Measurements from ENCODE around the gene OTX1.
"Not testable (repeated sequence)": the region's sequence is repeated elsewhere in the genome, so short reads cannot be mapped to it uniquely, and the experiment has no call there.

The OTX1 gene

DNA sequence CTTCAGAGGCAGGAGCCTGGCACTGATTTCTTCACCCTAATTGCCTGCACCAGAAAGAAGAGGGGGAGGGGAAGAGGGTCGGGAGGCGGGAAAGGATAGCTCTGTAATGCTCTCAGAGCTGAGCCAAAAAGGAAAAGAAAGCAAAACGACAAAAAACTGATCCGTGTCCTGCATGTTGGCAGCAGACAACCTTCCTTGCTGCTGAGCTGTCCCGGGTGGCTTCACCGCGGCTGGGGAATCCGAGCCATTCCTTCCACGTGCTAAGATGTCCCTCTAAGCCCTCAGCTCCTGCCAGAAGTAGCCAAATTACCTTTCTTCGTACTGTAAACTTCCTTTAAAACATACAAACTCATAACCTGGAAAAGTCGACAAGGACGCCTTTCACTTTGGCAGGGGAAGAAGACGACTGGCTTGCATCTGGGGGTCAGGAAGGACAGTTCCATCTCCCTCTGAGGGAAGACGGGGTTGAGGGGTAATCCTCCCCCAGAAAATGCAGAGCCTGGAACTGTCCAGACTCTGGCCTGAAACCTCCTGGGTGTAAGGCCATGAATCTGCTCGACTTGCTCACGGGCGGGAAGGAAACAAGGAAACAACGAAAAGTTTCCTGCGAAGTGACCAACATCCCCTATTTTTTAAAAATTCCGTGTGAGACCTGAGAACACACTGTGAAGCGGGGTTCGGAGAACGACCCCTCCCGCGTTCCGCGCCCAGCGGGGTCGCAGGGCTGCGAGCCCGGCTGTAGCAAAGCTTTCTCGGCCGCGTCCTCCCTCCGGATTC is 7.7 kb downstream of the OTX1 start:
- in situ Hi-C loops (cut with MboI; ENCODE audit: low sequenced_read_pairs), result no loop called here

DNA sequence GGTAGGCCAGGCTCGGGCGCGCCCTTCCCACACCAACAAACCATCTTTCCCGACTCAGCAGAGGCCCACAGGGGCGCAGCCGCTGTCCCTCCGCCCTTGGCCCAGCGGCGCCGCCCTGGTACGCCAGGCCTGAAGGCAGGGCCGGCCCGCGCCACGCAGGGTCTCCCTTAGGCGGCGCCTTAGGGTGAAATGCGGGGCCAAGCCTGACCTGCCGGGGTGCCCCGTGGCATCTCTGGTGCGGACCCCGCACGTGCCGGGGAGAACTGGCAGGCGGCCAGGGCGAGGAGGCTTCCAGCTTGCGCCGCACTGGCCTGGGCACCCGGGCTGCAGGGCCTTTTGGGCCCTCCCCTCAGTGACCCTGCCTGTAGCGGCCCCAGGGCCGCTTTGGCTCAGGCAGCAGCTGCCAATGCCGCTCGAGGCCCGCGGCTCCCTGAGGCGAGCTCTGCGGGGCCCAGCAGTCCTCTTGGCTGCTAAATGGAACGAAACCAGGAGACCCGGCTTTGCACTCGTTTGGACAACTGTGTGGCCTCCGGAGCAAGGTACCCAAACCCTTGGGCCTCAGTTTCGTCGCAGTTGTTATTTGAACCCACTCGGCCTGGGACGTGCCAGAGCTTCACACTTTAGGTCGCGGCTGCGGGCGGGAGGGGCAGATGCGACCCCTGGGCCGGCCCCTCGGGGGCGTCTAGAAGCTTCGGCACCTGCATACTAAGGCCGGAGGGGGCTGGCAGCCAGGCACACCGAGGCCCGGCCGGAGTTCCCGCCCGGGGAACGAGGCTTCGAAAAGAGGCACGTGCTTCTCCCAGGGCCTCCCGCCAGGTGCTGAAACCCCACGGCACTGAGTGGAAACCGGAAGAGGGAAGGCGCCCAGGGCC is 8.5 kb downstream of the OTX1 start:
- in situ Hi-C loops (cut with MboI; ENCODE audit: low sequenced_read_pairs), result no loop called here

DNA sequence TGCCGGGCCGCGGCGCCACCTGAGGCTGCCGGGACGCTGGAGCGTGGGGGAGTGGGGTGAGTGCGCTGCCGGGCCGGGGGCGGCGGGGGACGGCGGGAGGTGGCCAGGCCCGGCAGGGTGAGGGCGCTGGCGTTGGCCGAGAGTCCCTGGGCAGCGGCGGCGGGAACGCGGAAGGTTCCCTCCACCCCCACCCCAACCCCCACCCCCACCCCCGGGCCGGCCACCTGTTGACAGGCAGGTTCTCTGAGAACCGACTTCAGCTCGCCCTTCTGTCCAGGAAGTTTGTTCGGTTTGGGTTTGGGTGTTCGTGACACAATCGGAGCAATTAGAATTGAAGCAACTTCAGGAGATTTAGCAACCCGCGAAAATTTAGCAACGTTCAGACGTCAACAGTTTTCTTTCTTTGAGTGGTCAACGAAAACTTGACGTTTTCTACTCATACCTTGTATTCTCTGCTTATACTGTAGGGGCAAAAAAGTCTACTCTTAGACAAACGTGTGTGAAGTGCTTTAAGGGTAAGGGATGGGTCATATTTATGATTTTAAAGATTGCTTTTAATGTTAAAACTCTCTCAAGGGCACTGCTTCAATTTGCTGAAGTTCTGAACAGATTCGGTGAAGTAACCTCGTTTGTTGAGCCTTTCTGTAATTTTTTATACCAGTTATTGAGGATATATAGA is 9.3 kb downstream of the OTX1 start:
- in situ Hi-C loops (cut with MboI; ENCODE audit: low sequenced_read_pairs), result no loop called here

DNA sequence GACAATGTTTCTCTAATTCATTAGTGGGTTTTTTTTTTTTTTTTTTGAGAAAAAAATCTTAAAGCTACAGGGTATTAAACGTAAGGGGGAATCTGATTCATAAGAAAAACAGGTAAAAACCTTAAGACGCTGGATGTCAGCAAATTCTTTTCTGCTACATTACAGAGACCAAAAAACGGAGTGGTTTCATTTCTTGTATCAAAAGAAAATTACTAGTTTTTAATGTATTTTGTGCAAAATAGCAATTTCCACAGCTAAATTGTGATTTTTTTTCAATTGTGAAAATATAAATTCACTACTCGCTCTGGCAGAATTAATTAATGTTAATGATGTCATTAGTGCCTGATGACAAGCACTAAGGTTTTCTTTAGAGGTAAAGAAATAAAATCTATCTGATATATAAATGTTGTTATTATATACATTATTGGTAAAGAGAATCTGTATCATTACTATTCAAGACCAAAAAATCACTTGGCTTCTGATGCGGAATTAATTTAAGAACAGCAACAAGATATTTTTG is 9.9 kb downstream of the OTX1 start:
- in situ Hi-C loops (cut with MboI; ENCODE audit: low sequenced_read_pairs), result no loop called here

DNA sequence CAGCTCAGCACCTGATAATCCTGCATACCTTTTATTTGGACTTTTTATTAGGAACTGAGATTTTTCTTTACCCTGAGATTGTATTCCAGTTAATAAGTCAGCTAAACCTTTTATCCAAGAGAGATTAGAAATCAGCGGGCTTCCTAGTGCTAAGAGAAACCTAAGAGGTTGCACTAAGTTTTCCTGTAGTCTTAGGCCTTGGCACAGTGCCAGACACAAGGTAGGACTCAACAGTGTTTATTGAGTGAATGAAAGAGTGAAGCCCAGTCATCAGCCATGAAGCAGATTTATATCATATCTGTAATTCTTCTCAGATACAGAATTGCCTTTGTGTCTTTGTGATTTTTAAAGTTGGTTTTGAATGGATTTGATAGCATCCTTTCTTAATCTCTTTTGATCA is 13.6 kb downstream of the OTX1 start:
- in situ Hi-C loops (cut with MboI; ENCODE audit: low sequenced_read_pairs), result no loop called here

DNA sequence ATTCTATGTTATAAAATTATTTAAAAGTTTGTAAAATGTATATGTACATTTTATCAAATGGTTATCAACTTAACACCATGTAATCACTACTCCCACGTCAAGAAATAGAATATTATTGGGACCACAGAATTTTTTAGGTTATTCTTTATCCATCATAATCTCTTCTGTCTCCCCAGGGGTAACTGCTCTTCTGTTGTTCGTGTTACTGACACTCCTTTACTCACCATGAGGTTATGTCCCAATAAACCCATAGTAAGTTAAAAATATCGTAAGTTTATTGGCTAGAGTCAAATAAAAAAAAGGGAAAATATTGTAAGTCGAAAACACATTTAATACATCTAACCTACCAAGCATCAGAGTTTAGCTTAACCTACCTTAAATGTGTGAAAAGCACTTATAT is 14.0 kb downstream of the OTX1 start:
- in situ Hi-C loops (cut with MboI; ENCODE audit: low sequenced_read_pairs), result no loop called here

DNA sequence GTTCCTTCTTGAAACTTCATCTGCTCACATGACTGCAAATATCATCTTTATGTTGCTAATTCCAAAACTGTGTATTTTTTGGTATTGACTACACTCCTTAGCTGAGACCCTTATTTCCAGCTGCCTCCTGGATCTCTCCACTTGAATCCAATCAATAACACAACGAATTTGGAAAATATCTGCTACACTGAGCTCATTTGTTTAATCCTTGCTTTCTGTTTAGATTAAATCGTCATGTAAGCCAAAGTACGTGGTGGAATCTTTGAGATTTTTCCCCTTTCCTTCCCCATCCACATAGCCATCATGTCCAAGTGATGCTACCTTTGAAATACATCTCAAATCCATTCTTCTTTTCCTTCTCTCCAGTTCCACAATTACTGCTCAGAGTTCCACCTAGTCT is 15.6 kb downstream of the OTX1 start:
- in situ Hi-C loops (cut with MboI; ENCODE audit: low sequenced_read_pairs), result no loop called here

DNA sequence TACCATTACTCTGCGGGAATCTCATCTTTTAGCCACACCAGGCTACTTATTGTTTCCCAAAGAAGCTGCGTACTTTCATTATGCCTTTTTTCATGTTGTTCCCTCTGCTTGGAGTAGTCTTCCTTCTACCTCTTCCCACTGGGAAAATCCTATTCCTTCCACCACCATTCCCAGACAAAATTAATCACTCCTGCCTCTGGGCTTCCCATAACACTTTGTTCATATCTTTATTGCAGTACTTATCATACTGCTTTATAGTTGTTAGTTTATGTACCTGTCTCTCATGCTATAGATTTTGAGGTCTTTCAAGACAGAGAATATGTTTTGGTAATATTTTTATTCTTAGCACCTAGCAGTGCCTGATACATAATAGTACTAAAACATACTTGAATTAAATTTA is 16.2 kb downstream of the OTX1 start:
- in situ Hi-C loops (cut with MboI; ENCODE audit: low sequenced_read_pairs), result no loop called here

DNA sequence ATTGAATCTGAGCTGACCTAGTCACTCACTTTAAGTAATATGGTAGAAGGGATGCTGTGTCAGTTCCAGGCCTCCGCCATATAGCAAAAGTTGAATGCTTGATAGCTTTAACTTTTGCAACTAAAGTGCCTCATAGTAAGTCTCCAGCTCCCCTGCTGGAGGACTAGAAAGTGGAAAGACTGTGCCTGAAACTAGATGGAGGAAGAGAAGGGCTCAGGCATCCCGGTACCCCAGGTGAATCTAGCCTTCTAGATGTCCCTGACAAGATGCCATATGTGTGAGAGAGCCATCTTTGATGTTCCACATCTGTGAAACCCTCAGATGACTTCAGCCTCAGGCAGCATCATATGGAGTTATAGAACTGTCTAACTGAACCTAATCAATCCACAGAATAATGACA is 21.0 kb downstream of the OTX1 start:
- in situ Hi-C loops (cut with MboI; ENCODE audit: low sequenced_read_pairs), result no loop called here

DNA sequence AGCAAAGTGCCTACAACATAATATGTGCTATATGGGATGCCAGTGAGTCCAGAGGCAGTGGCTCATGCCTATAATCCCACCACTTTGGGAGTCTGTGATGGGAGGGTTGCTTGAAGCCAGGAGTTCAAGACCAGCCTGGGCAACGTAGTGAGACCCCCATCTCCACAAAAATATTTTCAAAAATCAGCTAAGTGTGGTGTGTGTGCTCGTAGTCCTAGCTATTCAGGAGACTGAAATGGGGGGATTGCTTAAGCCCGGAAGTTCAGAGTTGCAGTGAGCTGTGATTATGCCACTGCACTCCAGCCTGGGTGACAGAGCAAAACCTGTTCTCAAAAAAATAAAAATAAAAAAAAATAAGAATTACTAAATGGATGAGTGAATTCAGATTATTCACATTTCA is 23.4 kb downstream of the OTX1 start:
- in situ Hi-C loops (cut with MboI; ENCODE audit: low sequenced_read_pairs), result no loop called here

DNA sequence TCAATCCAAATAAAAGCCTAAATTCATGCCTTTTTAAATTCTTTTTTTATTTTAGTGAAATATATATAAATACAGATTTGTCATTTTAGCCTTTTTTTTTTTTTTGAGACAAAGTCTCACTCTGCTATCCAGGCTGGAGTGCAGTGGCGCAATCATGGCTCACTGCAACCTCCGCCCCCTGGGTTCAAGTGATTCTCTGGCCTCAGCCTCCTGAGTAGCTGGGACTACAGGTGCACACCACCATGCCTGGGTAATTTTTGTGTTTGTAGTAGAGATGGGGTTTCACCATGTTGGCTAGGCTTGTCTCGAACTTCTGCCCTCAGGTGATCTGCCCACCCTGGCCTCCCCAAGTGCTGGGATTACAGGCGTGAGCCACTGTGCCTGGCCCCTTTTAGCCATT is 23.8 kb downstream of the OTX1 start:
- in situ Hi-C loops (cut with MboI; ENCODE audit: low sequenced_read_pairs), result not testable (repeated sequence)

DNA sequence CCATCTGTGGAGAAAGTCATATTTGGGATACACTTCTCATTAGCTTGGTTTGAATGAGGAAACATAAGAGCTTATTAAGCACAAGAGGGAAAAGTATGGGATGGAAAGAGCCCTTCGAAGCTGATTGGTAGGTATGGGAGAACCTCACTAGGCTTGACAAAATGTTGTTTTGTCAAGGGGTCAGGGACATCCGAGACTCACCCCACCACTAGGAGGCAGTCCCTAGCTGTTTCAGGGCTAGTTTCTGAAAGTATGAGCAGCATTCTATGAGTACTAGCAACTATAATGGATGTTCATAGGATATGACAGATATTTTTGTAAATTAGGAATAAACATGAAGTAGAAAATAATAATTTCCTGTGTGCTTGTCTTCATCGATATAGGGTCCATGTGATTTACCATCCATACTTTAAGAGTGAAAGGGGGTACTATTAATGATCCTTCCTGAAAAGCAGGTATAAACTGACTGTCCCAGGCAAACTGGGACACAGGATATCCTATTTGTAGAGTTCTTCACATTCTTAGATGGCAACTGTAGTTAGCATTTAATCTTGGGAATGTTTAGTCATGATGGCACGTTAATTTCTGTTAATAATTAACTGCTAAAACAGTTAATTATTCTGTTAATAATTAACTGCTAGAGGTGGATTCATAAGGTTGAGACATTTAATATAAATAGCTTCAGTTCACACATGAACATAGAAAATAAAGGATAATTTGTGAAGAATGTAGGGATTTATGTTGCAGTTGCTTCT is 28.4 kb downstream of the OTX1 start:
- in situ Hi-C loops (cut with MboI; ENCODE audit: low sequenced_read_pairs), result no loop called here

DNA sequence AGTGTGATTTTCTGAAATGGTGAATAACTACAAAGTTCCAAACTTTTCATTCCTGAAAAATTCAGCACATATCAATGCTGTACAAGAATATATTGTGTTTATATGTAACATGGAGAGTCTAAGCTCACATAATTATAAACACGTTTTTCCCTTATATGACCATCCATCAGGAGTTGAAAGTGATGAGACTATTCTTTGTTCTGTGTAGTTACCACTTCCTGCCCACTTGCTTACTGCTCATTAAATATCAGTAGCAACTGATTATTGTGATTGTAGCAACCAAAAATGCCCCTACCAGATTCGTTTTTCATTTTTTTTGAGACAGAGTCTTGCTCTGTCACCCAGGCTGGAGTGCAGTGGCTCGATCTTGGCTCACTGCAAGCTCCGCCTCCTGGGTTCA is 30.8 kb downstream of the OTX1 start:
- in situ Hi-C loops (cut with MboI; ENCODE audit: low sequenced_read_pairs), result no loop called here

DNA sequence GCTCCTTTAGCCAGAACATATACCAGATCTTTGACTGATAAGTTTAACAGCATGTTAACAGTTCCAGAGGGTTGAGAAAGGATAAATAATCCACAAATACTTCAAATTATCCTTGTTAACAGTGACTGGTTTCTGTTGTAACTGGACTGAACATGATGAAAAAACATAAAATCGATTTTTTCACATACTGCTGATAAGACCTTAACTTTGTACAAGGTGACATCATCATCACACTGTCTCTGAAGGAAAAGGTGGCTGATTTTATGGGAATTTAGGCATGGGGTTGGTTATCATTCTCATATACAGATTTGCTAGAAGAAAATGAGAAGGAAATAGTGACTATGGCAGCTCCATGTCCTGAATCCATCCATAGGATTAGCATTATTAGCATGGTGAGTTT is 36.1 kb downstream of the OTX1 start:
- in situ Hi-C loops (cut with MboI; ENCODE audit: low sequenced_read_pairs), result no loop called here

DNA sequence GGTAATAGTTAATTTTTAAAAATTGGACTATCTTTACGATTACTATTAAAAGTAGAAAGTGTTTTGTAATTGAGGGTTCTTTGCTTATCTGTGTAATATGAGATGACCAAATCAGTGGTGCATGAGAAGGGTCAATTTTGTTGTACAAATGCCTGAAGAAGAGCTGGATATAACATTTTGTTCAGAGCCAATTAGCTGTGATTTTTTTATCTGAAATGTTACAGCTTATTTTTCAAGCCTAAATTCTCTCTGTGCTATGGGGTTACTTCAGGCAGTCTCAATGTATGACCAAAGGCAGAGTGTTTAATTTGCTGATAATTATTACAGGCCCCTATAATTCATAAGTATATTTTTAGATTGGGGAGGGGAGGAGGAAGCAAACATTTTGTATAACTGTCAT is 41.8 kb downstream of the OTX1 start:
- in situ Hi-C loops (cut with MboI; ENCODE audit: low sequenced_read_pairs), result no loop called here

DNA sequence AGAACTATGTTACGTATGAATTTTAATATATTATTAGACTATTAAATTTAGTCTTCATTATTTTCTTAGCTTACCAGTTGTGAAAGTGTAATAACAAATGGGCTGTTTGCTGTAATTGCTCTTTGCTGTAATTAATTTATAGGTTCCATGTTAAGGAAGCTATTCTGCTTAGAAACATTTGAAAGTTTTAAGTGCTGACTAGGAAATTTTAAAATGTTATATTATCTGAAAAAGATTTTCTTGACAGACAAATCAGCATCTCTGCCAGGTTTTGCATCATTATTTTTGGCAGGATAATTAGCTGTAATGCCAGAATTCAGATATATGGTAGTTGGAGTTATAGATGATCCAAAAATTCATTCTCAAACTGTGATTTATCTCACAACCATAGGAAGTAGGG is 42.2 kb downstream of the OTX1 start:
- in situ Hi-C loops (cut with MboI; ENCODE audit: low sequenced_read_pairs), result no loop called here

DNA sequence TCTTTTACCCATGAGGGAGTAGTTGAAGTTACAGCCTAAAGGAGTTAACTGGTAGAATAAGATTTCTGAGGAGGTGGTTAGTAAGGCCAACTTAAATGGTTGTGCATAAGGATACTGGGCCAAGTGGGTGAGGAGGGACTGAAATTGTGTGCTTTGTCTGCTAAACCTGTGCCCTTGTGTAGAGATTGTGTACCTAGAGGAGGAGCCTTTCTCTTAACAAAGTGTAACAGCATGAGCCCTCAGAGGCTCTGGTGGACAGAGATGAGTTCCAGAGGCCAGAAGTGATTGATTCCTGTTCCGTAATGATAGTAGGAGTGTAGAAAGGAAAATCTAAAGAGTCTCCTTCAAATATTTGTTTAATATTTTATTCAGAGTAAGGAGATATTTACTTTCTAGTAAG is 42.9 kb downstream of the OTX1 start:
- in situ Hi-C loops (cut with MboI; ENCODE audit: low sequenced_read_pairs), result no loop called here

DNA sequence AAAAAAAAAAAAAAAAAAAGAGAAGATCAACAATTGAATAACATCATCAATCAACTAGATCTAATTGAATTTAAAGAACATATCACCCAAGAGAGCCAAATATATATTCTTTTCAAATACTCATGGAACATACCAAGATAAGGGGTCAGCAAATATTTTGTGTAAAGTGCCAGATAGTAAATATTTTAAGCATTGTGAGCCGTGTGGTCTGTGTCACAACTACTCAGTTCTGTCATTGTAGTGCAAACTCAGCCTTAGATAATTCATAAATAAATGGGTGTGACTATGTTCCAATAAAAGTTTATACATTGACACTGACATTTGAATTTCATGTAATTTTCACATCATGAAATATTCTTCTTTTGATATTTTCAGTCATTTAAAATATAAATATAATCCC is 45.9 kb downstream of the OTX1 start:
- in situ Hi-C loops (cut with MboI; ENCODE audit: low sequenced_read_pairs), result no loop called here

DNA sequence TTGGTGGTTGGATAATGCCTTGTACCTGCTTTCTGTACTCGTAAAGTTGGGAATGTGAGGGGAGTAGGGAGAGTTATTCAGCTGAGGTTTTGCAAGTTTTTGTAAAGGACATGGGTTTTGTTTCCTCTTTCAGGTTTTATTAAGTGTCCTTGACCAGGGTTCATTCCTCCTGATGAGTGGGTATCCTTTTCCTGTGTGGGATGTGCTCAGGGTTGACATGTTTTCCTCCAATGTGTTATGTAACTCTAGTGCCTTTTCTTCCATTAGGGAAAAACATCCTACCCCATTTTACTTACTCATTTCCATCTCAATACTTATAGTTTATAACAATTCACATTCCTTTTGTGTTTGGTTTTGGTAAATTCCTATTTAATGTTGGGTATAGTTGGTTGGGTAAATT is 48.4 kb downstream of the OTX1 start:
- in situ Hi-C loops (cut with MboI; ENCODE audit: low sequenced_read_pairs), result no loop called here

DNA sequence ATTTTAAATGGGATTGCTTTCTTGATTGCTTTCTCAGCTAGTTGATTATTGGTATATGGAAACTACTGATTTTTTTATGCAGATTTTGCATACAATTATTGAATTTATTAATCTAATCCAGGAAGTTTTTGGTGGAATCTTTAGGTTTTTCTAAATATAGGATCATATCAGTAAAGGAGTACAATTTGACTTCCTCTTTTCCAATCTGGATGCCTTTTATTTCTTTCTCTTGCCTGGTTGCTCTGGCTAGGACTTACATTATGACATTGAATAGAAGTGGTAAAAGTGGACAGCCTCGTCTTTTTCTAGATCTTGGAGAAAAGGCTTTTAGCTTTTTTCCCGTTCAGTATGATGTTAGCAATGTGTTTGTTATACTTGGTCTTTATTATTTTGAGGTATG is 51.3 kb downstream of the OTX1 start:
- in situ Hi-C loops (cut with MboI; ENCODE audit: low sequenced_read_pairs), result no loop called here

DNA sequence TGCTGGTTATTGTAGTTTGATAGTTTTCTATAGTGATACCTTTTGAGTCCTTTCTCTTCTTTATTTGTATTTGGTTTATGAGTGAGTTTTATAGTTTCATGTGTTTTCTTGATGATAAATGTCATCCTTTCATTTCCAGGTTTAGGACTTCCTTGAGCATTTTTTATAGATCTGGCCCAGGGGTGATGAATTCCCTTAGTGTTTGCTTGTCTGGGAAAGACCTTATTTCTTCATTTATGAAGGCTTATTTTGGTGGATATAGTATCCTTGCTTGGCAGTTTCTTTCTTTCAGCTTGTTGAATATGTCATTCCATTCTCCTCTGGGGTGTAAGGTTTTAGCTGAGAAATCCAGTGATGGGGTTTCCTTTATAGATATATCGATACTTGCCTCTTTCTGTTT is 53.9 kb downstream of the OTX1 start:
- in situ Hi-C loops (cut with MboI; ENCODE audit: low sequenced_read_pairs), result no loop called here

Measured in HL-60/S4 treated with phorbol 12-myristate 13-acetate at 8.2 ng/mL for 4 days and 3 days (cell line).